Fibroblast of lung (primary cell): Measurements from ENCODE around the gene NEK4. TPM values are rescaled to one million over a fixed set of nuclear protein-coding genes. Genes with fewer than 3 reads are reported as not detected.

Source experiments
- DNase-seq, 2 donors: peaks; one replicate each; pipeline versions ENCODE4 v3.0.0 to v3.0.0-alpha.2; 2010; ENCODE audit warnings: low read depth in 2 of 2
- H2AFZ ChIP-seq: 2 replicates; pipeline ENCODE4 v1.5.1; 2012; ENCODE audit warnings: low read length, control low read depth, inconsistent platforms
- H3K27ac ChIP-seq: 2 replicates; pipeline ENCODE4 v1.5.1; 2011; ENCODE audit warnings: low read length, control low read depth; ENCODE audit not compliant: insufficient read depth
- H3K27me3 ChIP-seq: 2 replicates; pipeline ENCODE4 v1.5.1; 2011; ENCODE audit warnings: mild to moderate bottlenecking, low read length; ENCODE audit not compliant: control insufficient read depth, insufficient read depth
- H3K36me3 ChIP-seq: 2 replicates; pipeline ENCODE4 v1.5.1; 2011; ENCODE audit warnings: low read length; ENCODE audit not compliant: control insufficient read depth, insufficient read depth
- H3K4me1 ChIP-seq: 2 replicates; pipeline ENCODE4 v1.5.1; 2011; ENCODE audit warnings: low read length; ENCODE audit not compliant: control insufficient read depth, insufficient read depth; ENCODE audit errors: extremely low read depth
- H3K4me2 ChIP-seq: 2 replicates; pipeline ENCODE4 v1.5.1; 2011; ENCODE audit warnings: low read length, control low read depth; ENCODE audit not compliant: insufficient read depth; ENCODE audit errors: extremely low read depth
- H3K4me3 ChIP-seq, 4 experiments: fragments of 200-600 bp in 1 of 4; sonication (generic) in 1 of 4; replicated peaks in 1 of 4; 2 replicates each; pipeline ENCODE4 v1.5.1; 2011 to 2016; ENCODE audit warnings: low read length in 4 of 4, low read depth in 3 of 4, mild to moderate bottlenecking in 3 of 4, control low read depth in 2 of 4, inconsistent platforms in 1 of 4, mixed read lengths in 1 of 4; ENCODE audit not compliant: insufficient read depth in 1 of 4; ENCODE audit errors: control extremely low read depth in 1 of 4
- H3K79me2 ChIP-seq: 2 replicates; pipeline ENCODE4 v1.5.1; 2012; ENCODE audit warnings: mild to moderate bottlenecking, low read length, inconsistent platforms; ENCODE audit not compliant: control insufficient read depth, insufficient read depth
- H3K9ac ChIP-seq: 2 replicates; pipeline ENCODE4 v1.5.1; 2011; ENCODE audit warnings: mild to moderate bottlenecking, low read length, control low read depth; ENCODE audit not compliant: insufficient read depth
- H3K9me3 ChIP-seq: 2 replicates; pipeline ENCODE4 v1.5.1; 2012; ENCODE audit warnings: low read depth, low read length; ENCODE audit not compliant: control insufficient read depth, insufficient read depth
- H4K20me1 ChIP-seq: 2 replicates; pipeline ENCODE4 v1.5.1; 2011; ENCODE audit warnings: low read length; ENCODE audit not compliant: control insufficient read depth, insufficient read depth; ENCODE audit errors: extremely low read depth
- EZH2 ChIP-seq: IDR thresholded peaks from 2 replicates; pipeline ENCODE4 v1.5.1; 2012; ENCODE audit warnings: low read length, control low read depth, mild to moderate bottlenecking; ENCODE audit errors: missing control alignments
- polyA plus RNA-seq, 2 donors: library from polyadenylated mRNA; depleted of rRNA in 1 of 2; stranded (reverse) in 1 of 2; unstranded in 1 of 2; fragments of >200 nt; gene quantifications; 2 replicates each; pipeline ENCODE4 v1.2.1, GENCODE V29; 2011 to 2012; ENCODE audit warnings: missing spikeins in 1 of 2
- total RNA-seq: library from RNA; depleted of rRNA; stranded (reverse); fragments of >200 nt; gene quantifications from 2 replicates; pipeline ENCODE4 v1.2.1, GENCODE V29; 2014
- TF ChIP-seq, protein P1 (sequence below), 2 donors: IDR thresholded peaks in 1 of 2; conservative IDR thresholded peaks in 1 of 2; 1 replicate in 1 of 2; 2 replicates in 1 of 2; pipeline ENCODE4 v1.5.1; 2011 to 2012; ENCODE audit warnings: low read length in 2 of 2, control low read depth in 1 of 2, inconsistent platforms in 1 of 2, low read depth in 1 of 2, mild to moderate bottlenecking in 1 of 2

NEK4 gene
- total and polyA plus RNA-seq, 2 donors (not counting 1 experiment from before 2014, with no cell fraction given), result 16.0 to 24.9 TPM

DNA sequence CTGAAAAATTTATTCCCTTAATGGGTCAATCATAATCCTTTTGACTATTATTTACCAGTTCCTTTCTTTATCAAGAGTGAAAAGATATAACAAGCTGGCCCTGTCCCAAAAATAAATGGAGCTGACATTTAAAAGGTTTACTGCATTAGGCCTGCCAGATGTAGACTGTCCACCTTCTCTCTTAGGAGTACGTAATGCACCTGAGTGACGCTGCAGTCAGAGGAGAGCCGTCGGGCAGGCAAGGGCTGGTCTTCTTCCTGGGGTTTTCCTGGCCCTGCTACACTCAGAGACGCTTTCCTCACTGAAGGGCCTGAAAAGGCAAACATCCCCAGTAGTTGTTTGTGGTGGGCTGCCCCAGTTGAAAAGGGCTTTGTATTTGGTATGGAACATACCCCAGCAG, 27.6 kb downstream of the NEK4 start:
- Histone ChIP-seq H3K4me2 (no peak overlapping the region), H4K20me1 (no peaks in the 10 kb centered on the region), H3K4me1 (no peaks in the 10 kb centered on the region), H3K36me3 (no peaks in the 10 kb centered on the region), H3K9ac (no peak overlapping the region), H3K27ac (no peak overlapping the region), H3K79me2 (no peaks in the 10 kb centered on the region), H3K27me3 (no peaks in the 10 kb centered on the region), H3K9me3 (no peaks in the 10 kb centered on the region), H3K4me3 (no peak overlapping the region), H2AFZ (no peak overlapping the region)
- TF ChIP-seq, protein P1, sequence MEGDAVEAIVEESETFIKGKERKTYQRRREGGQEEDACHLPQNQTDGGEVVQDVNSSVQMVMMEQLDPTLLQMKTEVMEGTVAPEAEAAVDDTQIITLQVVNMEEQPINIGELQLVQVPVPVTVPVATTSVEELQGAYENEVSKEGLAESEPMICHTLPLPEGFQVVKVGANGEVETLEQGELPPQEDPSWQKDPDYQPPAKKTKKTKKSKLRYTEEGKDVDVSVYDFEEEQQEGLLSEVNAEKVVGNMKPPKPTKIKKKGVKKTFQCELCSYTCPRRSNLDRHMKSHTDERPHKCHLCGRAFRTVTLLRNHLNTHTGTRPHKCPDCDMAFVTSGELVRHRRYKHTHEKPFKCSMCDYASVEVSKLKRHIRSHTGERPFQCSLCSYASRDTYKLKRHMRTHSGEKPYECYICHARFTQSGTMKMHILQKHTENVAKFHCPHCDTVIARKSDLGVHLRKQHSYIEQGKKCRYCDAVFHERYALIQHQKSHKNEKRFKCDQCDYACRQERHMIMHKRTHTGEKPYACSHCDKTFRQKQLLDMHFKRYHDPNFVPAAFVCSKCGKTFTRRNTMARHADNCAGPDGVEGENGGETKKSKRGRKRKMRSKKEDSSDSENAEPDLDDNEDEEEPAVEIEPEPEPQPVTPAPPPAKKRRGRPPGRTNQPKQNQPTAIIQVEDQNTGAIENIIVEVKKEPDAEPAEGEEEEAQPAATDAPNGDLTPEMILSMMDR (conservative IDR thresholded peaks at IDR 0.05 in 1 of 2, IDR thresholded peaks at IDR 0.05 in 1 of 2; ENCODE audit: low read depth in 1 of 2, low read length in 2 of 2), result no peak
- TF ChIP-seq EZH2, result no peak
- no peak for DNase-seq

DNA sequence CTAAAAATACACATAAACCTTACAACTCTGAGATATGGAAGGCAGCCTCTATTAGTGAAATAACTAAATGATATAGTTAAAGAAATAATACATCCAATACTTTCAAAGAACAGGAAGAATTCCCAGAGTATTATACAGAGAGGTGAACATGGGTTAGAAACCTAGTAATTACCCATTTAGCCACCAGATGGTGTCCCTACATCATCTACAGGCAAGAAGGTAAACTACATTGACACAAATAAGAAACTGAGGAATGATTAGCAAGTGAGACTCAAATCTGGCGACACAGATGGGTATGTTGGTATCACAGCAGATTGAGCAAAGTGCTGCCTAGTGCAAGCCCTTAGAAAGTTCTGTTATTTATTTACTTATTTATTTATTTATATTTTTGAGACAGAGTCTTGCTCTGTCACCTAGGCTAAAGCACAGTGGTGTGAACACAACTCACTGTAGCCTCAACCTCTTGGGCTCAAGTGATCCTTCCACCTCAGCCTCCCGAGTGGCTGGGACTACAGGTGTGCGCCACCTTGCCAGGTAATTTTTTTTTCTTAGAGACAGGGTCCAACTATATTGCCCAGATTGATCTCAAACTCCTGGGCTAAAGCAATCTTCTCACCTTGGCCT, 28.2 kb downstream of the NEK4 start:
- DNase-seq, result peak; percentile 27 to 54
- Histone ChIP-seq H3K36me3 (no peaks in the 10 kb centered on the region), H3K4me1 (no peaks in the 10 kb centered on the region), H2AFZ (no peak overlapping the region), H3K27me3 (no peaks in the 10 kb centered on the region), H3K4me2 (no peak overlapping the region), H3K27ac (no peak overlapping the region), H3K9me3 (no peaks in the 10 kb centered on the region), H3K4me3 (no peak overlapping the region), H4K20me1 (no peaks in the 10 kb centered on the region), H3K9ac (no peak overlapping the region), H3K79me2 (no peaks in the 10 kb centered on the region)
- TF ChIP-seq, protein P1 (conservative IDR thresholded peaks at IDR 0.05 in 1 of 2, IDR thresholded peaks at IDR 0.05 in 1 of 2; ENCODE audit: low read depth in 1 of 2, low read length in 2 of 2), result peak; percentile 44 to 64
- no peak for TF ChIP-seq EZH2

DNA sequence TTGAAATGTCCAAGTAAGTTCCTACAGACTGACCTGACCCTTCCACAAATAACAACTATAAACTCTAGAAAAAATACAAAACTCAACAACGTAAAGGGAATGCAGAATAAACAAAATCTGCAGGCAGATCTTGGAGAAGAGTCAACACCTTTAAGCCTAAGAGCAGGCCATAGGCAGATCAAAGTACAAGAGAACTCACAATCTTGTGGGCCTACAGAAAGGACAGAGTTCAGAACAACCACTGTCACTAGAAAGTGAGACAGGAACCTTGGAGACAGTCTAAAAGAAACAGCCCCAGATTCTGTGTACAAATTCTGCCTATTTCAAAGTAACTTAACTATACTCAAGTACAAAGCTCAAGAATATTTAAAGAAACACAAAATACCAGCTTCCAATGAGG, 31.0 kb downstream of the NEK4 start:
- TF ChIP-seq, protein P1 (conservative IDR thresholded peaks at IDR 0.05 in 1 of 2, IDR thresholded peaks at IDR 0.05 in 1 of 2; ENCODE audit: low read depth in 1 of 2, low read length in 2 of 2), result no peak
- TF ChIP-seq EZH2, result no peak
- Histone ChIP-seq H3K4me2 (no peak overlapping the region), H3K9ac (no peak overlapping the region), H3K4me3 (no peak overlapping the region), H3K36me3 (no peaks in the 10 kb centered on the region), H3K27ac (no peak overlapping the region), H3K9me3 (no peaks in the 10 kb centered on the region), H3K4me1 (no peaks in the 10 kb centered on the region), H4K20me1 (no peaks in the 10 kb centered on the region), H3K27me3 (no peaks in the 10 kb centered on the region), H3K79me2 (no peaks in the 10 kb centered on the region), H2AFZ (no peak overlapping the region)
- DNase-seq, result no peak
